ENCODE results near the gene NDST4.
"Not testable (repeated sequence)": the region's sequence is repeated elsewhere in the genome, so short reads cannot be mapped to it uniquely, and the experiment has no call there.

The NDST4 gene

GRCh38 chr4:115053313-115053712, 60.1 kb downstream of the NDST4 start:
- DNase-seq (ENCODE audit: low read depth), result no peak

- no peak for DNase-seq (ENCODE audit: low read depth)
Observed at GRCh38 chr4:115042496-115042895, 70.9 kb downstream of the NDST4 start.

GRCh38 chr4:115030281-115030680, 83.1 kb downstream of the NDST4 start:
- DNase-seq (ENCODE audit: low read depth), result no peak

GRCh38 chr4:115028682-115029410, 84.6 kb downstream of the NDST4 start:
- DNase-seq (ENCODE audit: low read depth), result no peak

GRCh38 chr4:114999880-115000279, 113.5 kb downstream of the NDST4 start:
- DNase-seq (ENCODE audit: low read depth), result no peak

GRCh38 chr4:114998316-114998715, 115.1 kb downstream of the NDST4 start:
- no peak for DNase-seq (ENCODE audit: low read depth)

- no peak for DNase-seq (ENCODE audit: low read depth)
Observed at GRCh38 chr4:114997576-114998247, 115.7 kb downstream of the NDST4 start.

GRCh38 chr4:114986133-114986532, 127.3 kb downstream of the NDST4 start:
- DNase-seq (ENCODE audit: low read depth), result no peak

- DNase-seq (ENCODE audit: low read depth), result no peak
Observed at GRCh38 chr4:114980932-114981708, 132.3 kb downstream of the NDST4 start.

- not testable (repeated sequence) for DNase-seq (ENCODE audit: low read depth)
Observed at GRCh38 chr4:114980399-114980798, 133.0 kb downstream of the NDST4 start.

GRCh38 chr4:114976901-114977300, 136.5 kb downstream of the NDST4 start:
- DNase-seq (ENCODE audit: low read depth), result no peak

- DNase-seq (ENCODE audit: low read depth), result no peak
Observed at GRCh38 chr4:114964026-114964425, 149.4 kb downstream of the NDST4 start.

- no peak for DNase-seq (ENCODE audit: low read depth)
Observed at GRCh38 chr4:114945616-114946015, 167.8 kb downstream of the NDST4 start.

GRCh38 chr4:114941503-114941902, 171.9 kb downstream of the NDST4 start:
- DNase-seq (ENCODE audit: low read depth), result no peak

GRCh38 chr4:114927881-114928280, 185.5 kb downstream of the NDST4 start:
- DNase-seq (ENCODE audit: low read depth), result no peak

GRCh38 chr4:114926583-114926982, 186.8 kb downstream of the NDST4 start:
- DNase-seq (ENCODE audit: low read depth), result no peak

GRCh38 chr4:114924311-114924710, 189.1 kb downstream of the NDST4 start:
- no peak for DNase-seq (ENCODE audit: low read depth)

GRCh38 chr4:114922592-114922933, 190.9 kb downstream of the NDST4 start:
- no peak for DNase-seq (ENCODE audit: low read depth)

- no peak for DNase-seq (ENCODE audit: low read depth)
Observed at GRCh38 chr4:114921790-114922591, 191.4 kb downstream of the NDST4 start.

- DNase-seq (ENCODE audit: low read depth), result no peak
Observed at GRCh38 chr4:114921191-114921590, 192.2 kb downstream of the NDST4 start.

GRCh38 chr4:114911111-114911510, 202.3 kb downstream of the NDST4 start:
- DNase-seq (ENCODE audit: low read depth), result no peak

- DNase-seq (ENCODE audit: low read depth), result no peak
Observed at GRCh38 chr4:114907568-114907967, 205.9 kb downstream of the NDST4 start.

All from stromal cell of bone marrow (primary cell).